WTC11 (cell line): ENCODE measurements around the gene FLRT1. TPM values are rescaled to one million over a fixed set of nuclear protein-coding genes. Genes with fewer than 3 reads are reported as not detected.

Experiments used
- ATAC-seq: fragments of 200-7000 bp; cut with Tn5 transposase; 2 replicates; pipeline ENCODE4 v1.10.0; 2021; ENCODE audit warnings: mild to moderate bottlenecking, moderate library complexity
- CTCF ChIA-PET: fragments of 300-600 bp; sonication (Branson Sonifier 250); formaldehyde crosslinking; loops from one replicate; lab custom pipeline; 2021; ENCODE audit warnings: antibody characterized with exemption; lab: Charles Lee
- POLR2A ChIA-PET: fragments of 350-600 bp; sonication (Branson Sonifier 250); formaldehyde crosslinking; loops from one replicate; lab custom pipeline; 2021; ENCODE audit warnings: antibody characterized with exemption; lab: Charles Lee
- DNase-seq: peaks from one replicate; pipeline ENCODE4 v3.0.0; 2021; ENCODE audit warnings: low spot score
- H3K27ac Mint-ChIP-seq: 2 replicates; pipeline ENCODE4 v1.8.0; 2021; ENCODE audit warnings: mixed read lengths
- H3K27me3 Mint-ChIP-seq: 2 replicates; pipeline ENCODE4 v1.8.0; 2021; ENCODE audit warnings: low read depth, mild to moderate bottlenecking, moderate library complexity, mixed read lengths
- H3K36me3 Mint-ChIP-seq: 2 replicates; pipeline ENCODE4 v1.8.0; 2021; ENCODE audit warnings: mixed read lengths
- H3K4me1 Mint-ChIP-seq: 2 replicates; pipeline ENCODE4 v1.8.0; 2022; ENCODE audit warnings: mixed read lengths
- H3K4me3 Mint-ChIP-seq: 2 replicates; pipeline ENCODE4 v1.8.0; 2021; ENCODE audit warnings: mild to moderate bottlenecking, moderate library complexity, mixed read lengths
- H3K9me3 Mint-ChIP-seq: 2 replicates; pipeline ENCODE4 v1.8.0; 2021; ENCODE audit warnings: mixed read lengths
- ATF1 ChIP-seq: sonication (generic); formaldehyde crosslinking; IDR thresholded peaks from 2 replicates; pipeline ENCODE4 v1.8.1; 2023; ENCODE audit warnings: mild to moderate bottlenecking, moderate library complexity, missing genetic modification reagents
- ATF3 ChIP-seq: sonication (generic); formaldehyde crosslinking; conservative IDR thresholded peaks from 2 replicates; pipeline ENCODE4 v1.8.1; 2022; ENCODE audit warnings: mild to moderate bottlenecking, missing genetic modification reagents
- CBFB ChIP-seq: sonication (generic); formaldehyde crosslinking; IDR thresholded peaks from 2 replicates; pipeline ENCODE4 v1.8.1; 2022; ENCODE audit warnings: mild to moderate bottlenecking, low read depth, missing genetic modification reagents
- CDX4 ChIP-seq: fragments of 250-450 bp; sonication (Bioruptor Pico); IDR thresholded peaks from 2 replicates; pipeline ENCODE4 v1.9.0; 2021; ENCODE audit warnings: moderate library complexity, mild to moderate bottlenecking, inconsistent platforms, borderline replicate concordance
- FOXJ3 ChIP-seq: sonication (generic); formaldehyde crosslinking; IDR thresholded peaks from 2 replicates; pipeline ENCODE4 v1.9.0; 2021; ENCODE audit warnings: missing genetic modification reagents, mild to moderate bottlenecking, borderline replicate concordance
- MLX ChIP-seq: sonication (generic); formaldehyde crosslinking; IDR thresholded peaks from 2 replicates; pipeline ENCODE4 v1.8.1; 2023; ENCODE audit warnings: mild to moderate bottlenecking, missing genetic modification reagents, moderate library complexity
- MXD4 ChIP-seq: fragments of 250-450 bp; sonication (Bioruptor Pico); IDR thresholded peaks from 2 replicates; pipeline ENCODE4 v1.8.0; 2021; ENCODE audit warnings: mild to moderate bottlenecking, moderate library complexity, borderline replicate concordance
- MYBL2 ChIP-seq: sonication (generic); formaldehyde crosslinking; IDR thresholded peaks from 2 replicates; pipeline ENCODE4 v1.8.1; 2023; ENCODE audit warnings: mild to moderate bottlenecking, moderate library complexity, missing genetic modification reagents
- NFYB ChIP-seq: sonication (generic); formaldehyde crosslinking; conservative IDR thresholded peaks from 2 replicates; pipeline ENCODE4 v1.8.0; 2022; ENCODE audit warnings: low read depth, missing genetic modification reagents
- PRRX2 ChIP-seq: fragments of 250-450 bp; sonication (Bioruptor Pico); IDR thresholded peaks from 2 replicates; pipeline ENCODE4 v1.8.0; 2021; ENCODE audit warnings: mild to moderate bottlenecking
- RORB ChIP-seq: fragments of 250-450 bp; sonication (Bioruptor Pico); IDR thresholded peaks from 2 replicates; pipeline ENCODE4 v1.9.0; 2021; ENCODE audit warnings: mild to moderate bottlenecking
- SOX15 ChIP-seq: fragments of 250-450 bp; sonication (Bioruptor Pico); IDR thresholded peaks from 2 replicates; pipeline ENCODE4 v1.9.0; 2021; ENCODE audit warnings: mild to moderate bottlenecking
- ZBTB21 ChIP-seq: sonication (generic); formaldehyde crosslinking; IDR thresholded peaks from 2 replicates; pipeline ENCODE4 v1.8.1; 2023; ENCODE audit warnings: mild to moderate bottlenecking, missing genetic modification reagents, borderline replicate concordance
- ZBTB43 ChIP-seq: sonication (generic); formaldehyde crosslinking; IDR thresholded peaks from 2 replicates; pipeline ENCODE4 v1.8.1; 2023; ENCODE audit warnings: mild to moderate bottlenecking, missing genetic modification reagents
- ZNF416 ChIP-seq: fragments of 250-450 bp; sonication (Bioruptor Pico); IDR thresholded peaks from 2 replicates; pipeline ENCODE4 v1.9.0; 2021; ENCODE audit warnings: mild to moderate bottlenecking, inconsistent platforms
- total RNA-seq: library from RNA; stranded (reverse); gene quantifications from 3 replicates; pipeline ENCODE4 v1.2.3, GENCODE V29; 2021
- TF ChIP-seq, protein P1 (sequence below): sonication (generic); formaldehyde crosslinking; IDR thresholded peaks from 2 replicates; pipeline ENCODE4 v1.8.0; 2023; ENCODE audit warnings: missing genetic modification reagents, mild to moderate bottlenecking, borderline replicate concordance
- TF ChIP-seq, protein P2 (sequence below): fragments of 250-450 bp; sonication (Bioruptor Pico); IDR thresholded peaks from 2 replicates; pipeline ENCODE4 v1.9.0; 2021; ENCODE audit warnings: mild to moderate bottlenecking, borderline replicate concordance
- TF ChIP-seq, protein P3 (sequence below): fragments of 250-450 bp; sonication (Bioruptor Pico); IDR thresholded peaks from 2 replicates; pipeline ENCODE4 v1.9.0; 2021; ENCODE audit warnings: mild to moderate bottlenecking

Gene FLRT1
- total RNA-seq, 1 experiment from 2014 or later = 0.20 TPM

- TF ChIP-seq MYBL2 (CRISPR knock-in tag) (no peak), ZBTB43 (no peak), MXD4 (CRISPR knock-in tag) (no peak), RORB (no peak), ZNF416 (no peak), SOX15 (CRISPR knock-in tag) (no peak), ATF3 (CRISPR knock-in tag) (no peak), NFYB (CRISPR knock-in tag) (no peak), CDX4 (no peak), PRRX2 (no peak), FOXJ3 (CRISPR knock-in tag) (no peak), ATF1 (CRISPR knock-in tag) (no peak), ZBTB21 (CRISPR knock-in tag) (no peak), MLX (CRISPR knock-in tag) (no peak), CBFB (no peak)
- TF ChIP-seq, protein P1, sequence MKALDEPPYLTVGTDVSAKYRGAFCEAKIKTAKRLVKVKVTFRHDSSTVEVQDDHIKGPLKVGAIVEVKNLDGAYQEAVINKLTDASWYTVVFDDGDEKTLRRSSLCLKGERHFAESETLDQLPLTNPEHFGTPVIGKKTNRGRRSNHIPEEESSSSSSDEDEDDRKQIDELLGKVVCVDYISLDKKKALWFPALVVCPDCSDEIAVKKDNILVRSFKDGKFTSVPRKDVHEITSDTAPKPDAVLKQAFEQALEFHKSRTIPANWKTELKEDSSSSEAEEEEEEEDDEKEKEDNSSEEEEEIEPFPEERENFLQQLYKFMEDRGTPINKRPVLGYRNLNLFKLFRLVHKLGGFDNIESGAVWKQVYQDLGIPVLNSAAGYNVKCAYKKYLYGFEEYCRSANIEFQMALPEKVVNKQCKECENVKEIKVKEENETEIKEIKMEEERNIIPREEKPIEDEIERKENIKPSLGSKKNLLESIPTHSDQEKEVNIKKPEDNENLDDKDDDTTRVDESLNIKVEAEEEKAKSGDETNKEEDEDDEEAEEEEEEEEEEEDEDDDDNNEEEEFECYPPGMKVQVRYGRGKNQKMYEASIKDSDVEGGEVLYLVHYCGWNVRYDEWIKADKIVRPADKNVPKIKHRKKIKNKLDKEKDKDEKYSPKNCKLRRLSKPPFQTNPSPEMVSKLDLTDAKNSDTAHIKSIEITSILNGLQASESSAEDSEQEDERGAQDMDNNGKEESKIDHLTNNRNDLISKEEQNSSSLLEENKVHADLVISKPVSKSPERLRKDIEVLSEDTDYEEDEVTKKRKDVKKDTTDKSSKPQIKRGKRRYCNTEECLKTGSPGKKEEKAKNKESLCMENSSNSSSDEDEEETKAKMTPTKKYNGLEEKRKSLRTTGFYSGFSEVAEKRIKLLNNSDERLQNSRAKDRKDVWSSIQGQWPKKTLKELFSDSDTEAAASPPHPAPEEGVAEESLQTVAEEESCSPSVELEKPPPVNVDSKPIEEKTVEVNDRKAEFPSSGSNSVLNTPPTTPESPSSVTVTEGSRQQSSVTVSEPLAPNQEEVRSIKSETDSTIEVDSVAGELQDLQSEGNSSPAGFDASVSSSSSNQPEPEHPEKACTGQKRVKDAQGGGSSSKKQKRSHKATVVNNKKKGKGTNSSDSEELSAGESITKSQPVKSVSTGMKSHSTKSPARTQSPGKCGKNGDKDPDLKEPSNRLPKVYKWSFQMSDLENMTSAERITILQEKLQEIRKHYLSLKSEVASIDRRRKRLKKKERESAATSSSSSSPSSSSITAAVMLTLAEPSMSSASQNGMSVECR = no peak
- TF ChIP-seq, protein P2, sequence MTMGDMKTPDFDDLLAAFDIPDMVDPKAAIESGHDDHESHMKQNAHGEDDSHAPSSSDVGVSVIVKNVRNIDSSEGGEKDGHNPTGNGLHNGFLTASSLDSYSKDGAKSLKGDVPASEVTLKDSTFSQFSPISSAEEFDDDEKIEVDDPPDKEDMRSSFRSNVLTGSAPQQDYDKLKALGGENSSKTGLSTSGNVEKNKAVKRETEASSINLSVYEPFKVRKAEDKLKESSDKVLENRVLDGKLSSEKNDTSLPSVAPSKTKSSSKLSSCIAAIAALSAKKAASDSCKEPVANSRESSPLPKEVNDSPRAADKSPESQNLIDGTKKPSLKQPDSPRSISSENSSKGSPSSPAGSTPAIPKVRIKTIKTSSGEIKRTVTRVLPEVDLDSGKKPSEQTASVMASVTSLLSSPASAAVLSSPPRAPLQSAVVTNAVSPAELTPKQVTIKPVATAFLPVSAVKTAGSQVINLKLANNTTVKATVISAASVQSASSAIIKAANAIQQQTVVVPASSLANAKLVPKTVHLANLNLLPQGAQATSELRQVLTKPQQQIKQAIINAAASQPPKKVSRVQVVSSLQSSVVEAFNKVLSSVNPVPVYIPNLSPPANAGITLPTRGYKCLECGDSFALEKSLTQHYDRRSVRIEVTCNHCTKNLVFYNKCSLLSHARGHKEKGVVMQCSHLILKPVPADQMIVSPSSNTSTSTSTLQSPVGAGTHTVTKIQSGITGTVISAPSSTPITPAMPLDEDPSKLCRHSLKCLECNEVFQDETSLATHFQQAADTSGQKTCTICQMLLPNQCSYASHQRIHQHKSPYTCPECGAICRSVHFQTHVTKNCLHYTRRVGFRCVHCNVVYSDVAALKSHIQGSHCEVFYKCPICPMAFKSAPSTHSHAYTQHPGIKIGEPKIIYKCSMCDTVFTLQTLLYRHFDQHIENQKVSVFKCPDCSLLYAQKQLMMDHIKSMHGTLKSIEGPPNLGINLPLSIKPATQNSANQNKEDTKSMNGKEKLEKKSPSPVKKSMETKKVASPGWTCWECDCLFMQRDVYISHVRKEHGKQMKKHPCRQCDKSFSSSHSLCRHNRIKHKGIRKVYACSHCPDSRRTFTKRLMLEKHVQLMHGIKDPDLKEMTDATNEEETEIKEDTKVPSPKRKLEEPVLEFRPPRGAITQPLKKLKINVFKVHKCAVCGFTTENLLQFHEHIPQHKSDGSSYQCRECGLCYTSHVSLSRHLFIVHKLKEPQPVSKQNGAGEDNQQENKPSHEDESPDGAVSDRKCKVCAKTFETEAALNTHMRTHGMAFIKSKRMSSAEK (CRISPR knock-in tag) = no peak
- TF ChIP-seq, protein P3, sequence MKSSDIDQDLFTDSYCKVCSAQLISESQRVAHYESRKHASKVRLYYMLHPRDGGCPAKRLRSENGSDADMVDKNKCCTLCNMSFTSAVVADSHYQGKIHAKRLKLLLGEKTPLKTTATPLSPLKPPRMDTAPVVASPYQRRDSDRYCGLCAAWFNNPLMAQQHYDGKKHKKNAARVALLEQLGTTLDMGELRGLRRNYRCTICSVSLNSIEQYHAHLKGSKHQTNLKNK (CRISPR knock-in tag) = no peak
- Mint-ChIP-seq H3K27ac (no peak overlapping the region), H3K4me1 (peaks cover 16% of the 10 kb centered on the region), H3K27me3 (peaks cover 100% of the 10 kb centered on the region), H3K36me3 (peaks cover 8% of the 10 kb centered on the region), H3K4me3 (no peak overlapping the region), H3K9me3 (peaks cover 14% of the 10 kb centered on the region)
- POLR2A ChIA-PET = interaction anchor here (0.6 kb wide), 1 partner anchor 221 kb away, joined by 3 read pairs; the partner anchor contains the start of gene DNAJC4
- ATAC-seq (no peak), DNase-seq (no peak)
- CTCF ChIA-PET = interaction anchor here (0.5 to 2.9 kb wide), 5 partner anchors 7 to 179 kb away, joined by 3 to 11 read pairs (median 5); no protein-coding TSS in a partner anchor
These were observed 26.7 kb upstream of the FLRT1 start for GRCh38 chr11:64008914-64009633.
